Liver (tissue), 9 donors: Measurements from ENCODE around the gene GCN1. TPM values are rescaled to one million over a fixed set of nuclear protein-coding genes. Genes with fewer than 3 reads are reported as not detected.

ENCODE experiments used
- DNase-seq: peaks from one replicate; pipeline ENCODE4 v3.0.0-alpha.2; 2017; ENCODE audit warnings: low spot score
- H3K27ac ChIP-seq, 2 donors: one replicate each; pipeline ENCODE4 v1.7.0; 2013; ENCODE audit warnings: inconsistent platforms in 2 of 2, low read length in 2 of 2, control low read depth in 1 of 2, low read depth in 1 of 2, mild to moderate bottlenecking in 1 of 2
- H3K27me3 ChIP-seq, 4 donors: one replicate each; pipeline versions ENCODE4 v1.6.1 to v1.7.0; 2013; ENCODE audit warnings: low read length in 3 of 4, inconsistent platforms in 1 of 4, mild to moderate bottlenecking in 1 of 4, moderate library complexity in 1 of 4; ENCODE audit not compliant: control insufficient read depth in 4 of 4, insufficient read depth in 4 of 4
- H3K36me3 ChIP-seq, 4 donors: one replicate each; pipeline versions ENCODE4 v1.6.1 to v1.7.0; 2013; ENCODE audit warnings: low read length in 3 of 4, mild to moderate bottlenecking in 3 of 4, low read depth in 1 of 4, moderate library complexity in 1 of 4; ENCODE audit not compliant: control insufficient read depth in 4 of 4, insufficient read depth in 3 of 4
- H3K4me1 ChIP-seq, 4 donors: one replicate each; pipeline versions ENCODE4 v1.6.1 to v1.7.0; 2013; ENCODE audit warnings: low read length in 3 of 4, mild to moderate bottlenecking in 3 of 4, moderate library complexity in 1 of 4; ENCODE audit not compliant: control insufficient read depth in 4 of 4, insufficient read depth in 4 of 4
- H3K4me3 ChIP-seq, 3 donors: one replicate each; pipeline versions ENCODE4 v1.6.1 to v1.7.0; 2013; ENCODE audit warnings: low read length in 3 of 3, control low read depth in 1 of 3, low read depth in 1 of 3, mild to moderate bottlenecking in 1 of 3
- H3K9ac ChIP-seq, 2 donors: one replicate each; pipeline ENCODE4 v1.7.0; 2013; ENCODE audit warnings: low read length in 2 of 2, mild to moderate bottlenecking in 2 of 2, moderate library complexity in 2 of 2, control low read depth in 1 of 2, low read depth in 1 of 2
- H3K9me3 ChIP-seq, 4 donors: one replicate each; pipeline versions ENCODE4 v1.6.1 to v1.7.0; 2013; ENCODE audit warnings: low read length in 3 of 4; ENCODE audit not compliant: control insufficient read depth in 4 of 4
- FOXA1 ChIP-seq: IDR thresholded peaks from 2 replicates; pipeline ENCODE4 v1.6.1; 2016; ENCODE audit warnings: antibody characterized with exemption
- GABPA ChIP-seq, 2 donors: IDR thresholded peaks in 1 of 2; conservative IDR thresholded peaks in 1 of 2; 2 replicates each; pipeline ENCODE4 v1.6.1; 2016; ENCODE audit warnings: antibody characterized with exemption in 2 of 2, mild to moderate bottlenecking in 1 of 2, moderate library complexity in 1 of 2
- NR2F2 ChIP-seq: IDR thresholded peaks from 2 replicates; pipeline ENCODE4 v1.6.1; 2016; ENCODE audit warnings: antibody characterized with exemption
- RAD21 ChIP-seq, 2 donors: IDR thresholded peaks; 2 replicates each; pipeline ENCODE4 v1.6.1; 2016; ENCODE audit warnings: antibody characterized with exemption in 2 of 2, mild to moderate bottlenecking in 2 of 2
- RXRA ChIP-seq, 2 donors: IDR thresholded peaks; 2 replicates each; pipeline ENCODE4 v1.6.1; 2017 to 2018; ENCODE audit warnings: antibody characterized with exemption in 2 of 2, mild to moderate bottlenecking in 1 of 2
- SP1 ChIP-seq: IDR thresholded peaks from 2 replicates; pipeline ENCODE4 v1.6.1; 2018; ENCODE audit warnings: antibody characterized with exemption, mild to moderate bottlenecking
- TAF1 ChIP-seq: conservative IDR thresholded peaks from 2 replicates; pipeline ENCODE4 v1.6.1; 2016; ENCODE audit warnings: antibody characterized with exemption, mild to moderate bottlenecking
- YY1 ChIP-seq: IDR thresholded peaks from 2 replicates; pipeline ENCODE4 v1.6.1; 2016; ENCODE audit warnings: antibody characterized with exemption, mild to moderate bottlenecking
- WGBS: extraction: QIAGEN DNeasy Blood & Tissue Kit; methylation state at CpG from one replicate; pipeline ENCODE4 v1.1.7; 2013; 5-methylcytosine and 5-hydroxymethylcytosine counted together
- polyA plus RNA-seq, 2 donors: library from polyadenylated mRNA; stranded (reverse) in 1 of 2; unstranded in 1 of 2; fragments of 200-250 nt in 1 of 2; fragments of >200 nt in 1 of 2; fragmentation: Nextera tagmentation in 1 of 2; extraction: Ambion mirVana in 1 of 2; gene quantifications; one replicate each; pipeline versions ENCODE4 v1.2.1 to v1.2.3, GENCODE V29; 2013 to 2015
- total RNA-seq, 2 donors: library from RNA; depleted of rRNA; stranded (reverse); fragments of >200 nt; gene quantifications; one replicate each; pipeline ENCODE4 v1.2.3, GENCODE V29; 2014
- TF ChIP-seq, protein P1 (sequence below): fragments of 150-350 bp; IDR thresholded peaks from 2 replicates; pipeline ENCODE4 v1.5.1; 2017; ENCODE audit warnings: improper control_type of control experiment, low read depth, low read length; ENCODE audit not compliant: missing input control
- TF ChIP-seq, protein P2 (sequence below): IDR thresholded peaks from 2 replicates; pipeline ENCODE4 v1.6.1; 2016; ENCODE audit warnings: antibody characterized with exemption
- TF ChIP-seq, protein P3 (sequence below): IDR thresholded peaks from 2 replicates; pipeline ENCODE4 v1.6.1; 2016; ENCODE audit warnings: antibody characterized with exemption
- TF ChIP-seq, protein P4 (sequence below): IDR thresholded peaks from 2 replicates; pipeline ENCODE4 v1.6.1; 2016; ENCODE audit warnings: antibody characterized with exemption, mild to moderate bottlenecking
- donor health status: healthy.
- donor health status: healthy.
- donor health status: healthy.
- donor health status: healthy.
- donor health status: healthy.

GCN1 gene
- total and polyA plus RNA-seq, 4 donors = 7.3 to 78.6 (median 25.8) TPM

DNA sequence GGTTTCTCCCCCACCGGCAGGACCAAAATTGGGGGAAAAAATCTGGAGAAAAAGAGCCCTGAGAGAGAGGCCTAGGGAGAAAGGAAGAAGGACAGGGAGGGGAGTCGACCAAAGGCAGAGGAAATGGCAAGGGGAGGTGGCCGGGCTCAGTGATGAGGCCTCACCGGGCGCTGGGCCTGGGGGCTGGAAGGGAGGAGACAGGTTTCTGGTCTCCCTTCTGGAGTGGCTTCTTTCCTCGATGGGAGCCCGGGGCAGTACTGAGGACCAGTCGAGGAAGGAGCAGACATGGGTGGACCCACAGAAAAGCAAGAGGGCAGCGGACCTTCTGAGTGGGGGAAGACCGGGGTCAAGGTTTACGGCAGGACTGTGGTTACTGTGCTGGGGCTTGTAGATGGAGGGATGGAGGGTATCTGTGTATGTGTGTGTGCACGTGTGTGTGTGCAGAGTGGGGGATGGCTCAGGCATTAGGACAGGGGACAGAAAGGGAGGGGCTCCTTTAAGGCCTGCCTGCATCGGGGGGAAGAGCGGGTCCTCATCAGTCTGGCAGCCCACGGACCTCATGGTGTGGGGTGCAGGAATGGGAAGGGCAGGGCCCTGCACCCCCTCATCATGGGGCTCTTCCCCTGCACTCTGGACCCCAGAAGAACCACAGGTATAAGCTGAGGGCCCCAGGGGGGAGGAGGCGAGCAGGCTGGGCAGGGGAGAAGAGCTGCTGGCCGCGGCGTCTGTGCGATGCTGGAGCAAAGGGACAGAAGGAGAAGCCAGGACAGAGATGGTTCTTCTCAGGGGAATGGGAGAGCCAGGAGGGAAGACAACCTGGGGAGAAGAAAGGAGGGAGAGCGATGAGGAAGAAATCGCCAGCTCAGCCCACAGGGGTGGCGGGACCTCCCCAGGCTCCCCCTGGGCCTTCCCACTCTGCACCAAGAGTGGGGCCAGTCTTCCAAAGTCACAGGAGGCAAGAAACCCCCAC lies 21.5 kb upstream of the GCN1 start (continued):
- TF ChIP-seq, protein P1, sequence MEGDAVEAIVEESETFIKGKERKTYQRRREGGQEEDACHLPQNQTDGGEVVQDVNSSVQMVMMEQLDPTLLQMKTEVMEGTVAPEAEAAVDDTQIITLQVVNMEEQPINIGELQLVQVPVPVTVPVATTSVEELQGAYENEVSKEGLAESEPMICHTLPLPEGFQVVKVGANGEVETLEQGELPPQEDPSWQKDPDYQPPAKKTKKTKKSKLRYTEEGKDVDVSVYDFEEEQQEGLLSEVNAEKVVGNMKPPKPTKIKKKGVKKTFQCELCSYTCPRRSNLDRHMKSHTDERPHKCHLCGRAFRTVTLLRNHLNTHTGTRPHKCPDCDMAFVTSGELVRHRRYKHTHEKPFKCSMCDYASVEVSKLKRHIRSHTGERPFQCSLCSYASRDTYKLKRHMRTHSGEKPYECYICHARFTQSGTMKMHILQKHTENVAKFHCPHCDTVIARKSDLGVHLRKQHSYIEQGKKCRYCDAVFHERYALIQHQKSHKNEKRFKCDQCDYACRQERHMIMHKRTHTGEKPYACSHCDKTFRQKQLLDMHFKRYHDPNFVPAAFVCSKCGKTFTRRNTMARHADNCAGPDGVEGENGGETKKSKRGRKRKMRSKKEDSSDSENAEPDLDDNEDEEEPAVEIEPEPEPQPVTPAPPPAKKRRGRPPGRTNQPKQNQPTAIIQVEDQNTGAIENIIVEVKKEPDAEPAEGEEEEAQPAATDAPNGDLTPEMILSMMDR = no peak
- no peak for TF ChIP-seq SP1
- no peak for TF ChIP-seq NR2F2
- TF ChIP-seq RAD21 (IDR thresholded peaks at IDR 0.05) = no peak
- TF ChIP-seq GABPA (IDR thresholded peaks at IDR 0.05 in 1 of 2, conservative IDR thresholded peaks at IDR 0.05 in 1 of 2) = no peak
- no peak for TF ChIP-seq TAF1

DNA sequence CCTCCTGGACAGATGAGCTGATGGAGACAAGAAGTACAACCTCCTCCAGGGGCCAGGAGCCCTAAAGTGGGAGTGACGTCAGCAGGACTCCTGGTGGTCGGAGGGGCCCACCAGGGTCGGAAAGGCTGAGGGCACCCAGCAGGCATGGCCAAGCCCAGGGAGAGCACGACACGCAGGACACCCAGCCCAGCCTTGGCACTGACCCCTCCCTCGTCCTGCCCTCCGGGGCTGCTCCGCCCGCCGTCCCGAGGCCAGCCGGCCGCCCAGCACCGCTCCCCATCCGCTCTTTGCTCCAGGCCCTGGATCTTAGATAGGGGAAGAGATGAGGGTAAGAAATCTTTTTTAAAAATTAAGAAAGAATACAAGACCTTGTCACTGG lies 20.8 kb upstream of the GCN1 start:
- H3K27ac ChIP-seq = no peak overlapping the region
- WGBS = 91% methylated on average over 15 of the region's 15 CpGs
- H3K4me1 ChIP-seq = peaks cover 0 to 4% (median 0%) of the 10 kb centered on the region in 4 donors
- no peak overlapping the region for H3K9ac ChIP-seq
- TF ChIP-seq YY1 (no peak), GABPA (IDR thresholded peaks at IDR 0.05 in 1 of 2, conservative IDR thresholded peaks at IDR 0.05 in 1 of 2) (no peak), FOXA1 (no peak), RXRA (IDR thresholded peaks at IDR 0.05) (no peak), NR2F2 (no peak)
- TF ChIP-seq, protein P2, sequence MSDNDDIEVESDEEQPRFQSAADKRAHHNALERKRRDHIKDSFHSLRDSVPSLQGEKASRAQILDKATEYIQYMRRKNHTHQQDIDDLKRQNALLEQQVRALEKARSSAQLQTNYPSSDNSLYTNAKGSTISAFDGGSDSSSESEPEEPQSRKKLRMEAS = no peak
- TF ChIP-seq, protein P3, sequence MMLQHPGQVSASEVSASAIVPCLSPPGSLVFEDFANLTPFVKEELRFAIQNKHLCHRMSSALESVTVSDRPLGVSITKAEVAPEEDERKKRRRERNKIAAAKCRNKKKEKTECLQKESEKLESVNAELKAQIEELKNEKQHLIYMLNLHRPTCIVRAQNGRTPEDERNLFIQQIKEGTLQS = no peak
- no peak overlapping the region for H3K4me3 ChIP-seq
- DNase-seq = no peak
- H3K9me3 ChIP-seq = no peaks in the 10 kb centered on the region
- H3K36me3 ChIP-seq = peaks cover 3 to 72% (median 27%) of the 10 kb centered on the region in 4 donors
- no peaks in the 10 kb centered on the region for H3K27me3 ChIP-seq

GRCh38 chr12:120214626-120215356 lies 20.3 kb upstream of the GCN1 start:
- Histone ChIP-seq H3K27me3 (no peaks in the 10 kb centered on the region), H3K36me3 (peaks cover 6 to 71% (median 25%) of the 10 kb centered on the region in 4 donors), H3K27ac (no peak overlapping the region), H3K9me3 (no peaks in the 10 kb centered on the region), H3K4me1 (peaks cover 0 to 4% (median 0%) of the 10 kb centered on the region in 4 donors), H3K4me3 (no peak overlapping the region), H3K9ac (no peak overlapping the region)
- no peak for DNase-seq
- TF ChIP-seq, protein P1 = no peak
- no peak for TF ChIP-seq FOXA1
- TF ChIP-seq, protein P4, sequence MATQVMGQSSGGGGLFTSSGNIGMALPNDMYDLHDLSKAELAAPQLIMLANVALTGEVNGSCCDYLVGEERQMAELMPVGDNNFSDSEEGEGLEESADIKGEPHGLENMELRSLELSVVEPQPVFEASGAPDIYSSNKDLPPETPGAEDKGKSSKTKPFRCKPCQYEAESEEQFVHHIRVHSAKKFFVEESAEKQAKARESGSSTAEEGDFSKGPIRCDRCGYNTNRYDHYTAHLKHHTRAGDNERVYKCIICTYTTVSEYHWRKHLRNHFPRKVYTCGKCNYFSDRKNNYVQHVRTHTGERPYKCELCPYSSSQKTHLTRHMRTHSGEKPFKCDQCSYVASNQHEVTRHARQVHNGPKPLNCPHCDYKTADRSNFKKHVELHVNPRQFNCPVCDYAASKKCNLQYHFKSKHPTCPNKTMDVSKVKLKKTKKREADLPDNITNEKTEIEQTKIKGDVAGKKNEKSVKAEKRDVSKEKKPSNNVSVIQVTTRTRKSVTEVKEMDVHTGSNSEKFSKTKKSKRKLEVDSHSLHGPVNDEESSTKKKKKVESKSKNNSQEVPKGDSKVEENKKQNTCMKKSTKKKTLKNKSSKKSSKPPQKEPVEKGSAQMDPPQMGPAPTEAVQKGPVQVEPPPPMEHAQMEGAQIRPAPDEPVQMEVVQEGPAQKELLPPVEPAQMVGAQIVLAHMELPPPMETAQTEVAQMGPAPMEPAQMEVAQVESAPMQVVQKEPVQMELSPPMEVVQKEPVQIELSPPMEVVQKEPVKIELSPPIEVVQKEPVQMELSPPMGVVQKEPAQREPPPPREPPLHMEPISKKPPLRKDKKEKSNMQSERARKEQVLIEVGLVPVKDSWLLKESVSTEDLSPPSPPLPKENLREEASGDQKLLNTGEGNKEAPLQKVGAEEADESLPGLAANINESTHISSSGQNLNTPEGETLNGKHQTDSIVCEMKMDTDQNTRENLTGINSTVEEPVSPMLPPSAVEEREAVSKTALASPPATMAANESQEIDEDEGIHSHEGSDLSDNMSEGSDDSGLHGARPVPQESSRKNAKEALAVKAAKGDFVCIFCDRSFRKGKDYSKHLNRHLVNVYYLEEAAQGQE = no peak
- WGBS = 95% methylated on average over 34 of the region's 34 CpGs
